Measurements from ENCODE around the gene STIM1.
A peak's percentile ranks its signal among the peaks of the same experiment; 100 is the strongest.

The STIM1 gene

DNA sequence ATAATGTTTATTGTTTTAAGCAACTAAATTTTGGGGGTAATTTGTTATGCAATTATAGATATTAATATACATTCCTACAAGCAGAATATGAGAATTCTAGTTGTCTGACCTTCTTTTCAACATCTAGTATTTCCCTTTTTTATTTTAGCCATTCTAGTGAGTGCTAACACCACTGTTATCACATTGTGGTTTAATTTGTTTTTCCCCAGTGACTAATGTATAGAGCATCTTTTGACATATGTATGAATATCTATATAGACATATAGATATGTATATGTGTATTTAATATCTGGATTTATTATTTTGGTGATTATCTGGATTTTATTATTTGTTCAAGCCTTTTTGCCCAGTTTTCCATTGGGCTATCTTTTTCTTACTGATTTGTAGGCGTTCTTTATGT lies 66.6 kb downstream of the STIM1 start:
- DNase-seq: peak; percentile 27

DNA sequence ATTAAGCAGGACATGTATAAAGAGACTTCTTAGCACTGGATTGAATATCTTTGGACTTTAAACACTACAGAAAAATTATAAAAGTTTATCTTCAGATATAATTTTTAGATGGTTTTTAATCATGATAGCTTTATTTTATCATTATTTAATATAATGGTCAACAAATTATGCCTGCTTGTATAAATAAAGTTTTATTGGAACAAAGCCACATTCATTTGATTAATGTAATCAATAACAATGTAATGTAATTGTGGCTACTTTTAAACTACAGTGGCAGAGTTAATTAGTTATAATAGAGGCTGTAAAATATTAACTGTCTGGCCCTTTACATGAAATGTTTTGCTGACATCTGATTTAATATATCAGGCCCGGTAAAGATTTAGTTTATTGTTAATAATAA lies 70.0 kb downstream of the STIM1 start:
- DNase-seq: no peak

- DNase-seq: no peak
Measured at GRCh38 chr11:3926458-3927095, 71.1 kb downstream of the STIM1 start.

DNA sequence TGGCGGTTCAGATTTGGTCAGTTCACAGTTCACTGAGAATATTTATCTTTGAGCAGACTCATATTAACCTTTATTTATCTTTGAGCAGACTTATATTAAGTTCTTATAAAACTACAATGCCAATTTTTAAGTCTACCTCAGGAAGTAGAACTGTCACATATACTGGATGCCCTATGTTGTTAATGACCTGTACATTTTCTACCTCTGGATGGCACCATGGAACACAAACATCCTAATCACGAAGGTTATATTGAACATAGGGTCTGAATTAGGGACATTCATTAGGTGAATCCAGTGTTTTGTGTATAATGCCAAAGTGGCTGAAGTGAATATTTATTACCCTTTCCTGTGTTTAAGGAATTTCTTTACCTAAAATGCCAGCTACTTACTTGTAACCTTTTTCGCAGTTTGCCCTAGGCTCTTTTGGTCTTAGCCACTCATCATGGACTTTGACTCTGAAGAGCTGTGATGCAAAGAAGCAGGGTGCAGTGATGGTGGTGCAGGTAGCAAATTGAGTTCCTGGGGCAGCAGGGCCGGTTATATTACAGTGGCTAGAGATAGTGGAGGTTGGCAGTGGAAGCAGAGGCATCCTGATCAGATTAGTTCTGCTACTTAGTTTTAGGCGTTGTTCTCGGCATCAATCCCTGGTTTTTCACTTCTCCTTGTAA lies 71.8 kb downstream of the STIM1 start:
- DNase-seq: no peak

- DNase-seq: no peak
Measured at GRCh38 chr11:3929232-3929631, 73.8 kb downstream of the STIM1 start.

DNA sequence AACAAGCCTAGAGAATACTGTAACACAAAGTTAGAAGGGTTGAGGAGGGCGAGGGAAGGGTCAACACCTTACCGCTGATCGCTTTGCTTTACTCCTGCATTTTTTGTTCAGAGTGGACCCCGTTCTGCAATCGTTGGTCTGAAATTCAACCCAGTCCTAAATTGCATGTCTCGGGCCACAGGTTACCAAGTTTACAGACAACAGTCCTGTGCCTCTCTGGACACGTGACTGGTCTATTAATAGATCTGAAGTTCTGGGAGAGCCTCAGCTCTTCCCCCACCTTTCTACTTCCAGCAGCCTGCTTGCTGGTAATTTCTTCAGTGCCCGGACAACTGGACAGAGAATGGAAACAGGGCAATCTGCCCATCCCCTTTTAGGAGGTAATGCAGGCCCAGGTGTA lies 74.2 kb downstream of the STIM1 start:
- no peak for DNase-seq

- DNase-seq: no peak
Measured at GRCh38 chr11:3932698-3933097, 77.2 kb downstream of the STIM1 start.

- no peak for DNase-seq
Measured at GRCh38 chr11:3933165-3933628, 77.7 kb downstream of the STIM1 start.

DNA sequence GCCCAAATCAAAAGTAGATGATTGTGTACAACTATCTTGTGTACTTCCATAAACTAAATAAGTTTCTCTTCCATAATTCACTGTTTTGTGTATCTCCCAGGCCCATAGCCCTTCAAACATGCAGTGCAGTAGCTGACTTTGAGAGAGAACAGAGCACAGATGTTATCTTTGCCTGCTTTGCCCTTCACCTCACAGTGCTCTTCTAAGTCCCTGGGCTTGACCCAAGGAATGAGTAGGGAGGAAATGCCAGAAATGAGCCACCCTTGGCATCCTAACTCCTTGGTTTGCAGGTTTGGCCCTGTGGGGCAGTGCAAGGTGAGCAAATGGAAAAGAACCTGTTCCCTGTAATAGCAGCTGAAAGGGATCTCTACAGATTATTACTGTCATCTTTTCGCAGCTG lies 79.2 kb downstream of the STIM1 start:
- no peak for DNase-seq

DNA sequence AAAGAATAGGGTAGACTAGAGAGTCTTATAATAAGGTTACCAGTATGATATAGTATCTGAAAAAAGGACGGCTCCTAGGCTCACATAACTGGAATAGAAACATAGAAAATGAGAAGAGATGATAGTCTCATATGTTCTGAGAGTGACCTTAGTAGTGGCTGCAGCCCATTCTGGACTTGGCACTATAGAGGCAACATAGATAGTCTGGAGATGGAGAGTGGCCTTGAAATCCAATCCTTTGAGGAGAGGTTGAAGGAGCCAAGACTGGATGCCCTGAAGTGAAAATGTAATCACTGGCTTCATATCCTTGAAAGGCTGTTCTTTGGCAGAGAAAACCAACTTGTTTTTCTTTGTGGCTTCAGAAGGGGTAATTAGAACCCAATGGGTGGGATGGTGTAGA lies 81.1 kb downstream of the STIM1 start:
- DNase-seq: no peak

- no peak for DNase-seq
Measured at GRCh38 chr11:3939211-3939610, 83.7 kb downstream of the STIM1 start.

DNA sequence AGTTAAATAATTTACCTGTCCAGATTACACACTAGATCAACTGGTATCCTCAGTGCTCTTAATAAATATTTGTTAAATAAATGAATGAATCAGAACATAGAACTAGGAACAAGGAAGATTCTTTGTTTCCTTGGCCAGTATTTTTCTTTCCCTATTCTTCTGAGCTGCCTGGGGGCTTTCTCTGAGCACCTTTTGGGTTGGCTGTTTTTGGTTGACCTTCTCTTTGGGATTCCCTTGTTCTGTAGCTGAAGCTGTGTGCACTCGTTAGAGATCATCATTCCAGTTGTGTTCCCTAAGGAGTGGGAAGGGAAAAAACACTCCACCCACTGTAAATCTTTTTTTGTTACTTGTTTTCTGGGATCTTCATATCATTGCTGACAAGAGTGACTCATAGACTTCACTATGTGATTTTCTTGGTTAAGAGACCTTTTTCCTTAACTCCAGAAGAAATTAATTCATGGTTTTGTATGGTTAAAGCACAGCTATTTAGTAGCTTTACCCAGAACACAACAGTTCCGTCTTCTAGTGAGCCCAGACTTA lies 84.3 kb downstream of the STIM1 start:
- DNase-seq: no peak

- DNase-seq: peak; percentile 33
Measured at GRCh38 chr11:3942160-3942955, 86.9 kb downstream of the STIM1 start.

DNA sequence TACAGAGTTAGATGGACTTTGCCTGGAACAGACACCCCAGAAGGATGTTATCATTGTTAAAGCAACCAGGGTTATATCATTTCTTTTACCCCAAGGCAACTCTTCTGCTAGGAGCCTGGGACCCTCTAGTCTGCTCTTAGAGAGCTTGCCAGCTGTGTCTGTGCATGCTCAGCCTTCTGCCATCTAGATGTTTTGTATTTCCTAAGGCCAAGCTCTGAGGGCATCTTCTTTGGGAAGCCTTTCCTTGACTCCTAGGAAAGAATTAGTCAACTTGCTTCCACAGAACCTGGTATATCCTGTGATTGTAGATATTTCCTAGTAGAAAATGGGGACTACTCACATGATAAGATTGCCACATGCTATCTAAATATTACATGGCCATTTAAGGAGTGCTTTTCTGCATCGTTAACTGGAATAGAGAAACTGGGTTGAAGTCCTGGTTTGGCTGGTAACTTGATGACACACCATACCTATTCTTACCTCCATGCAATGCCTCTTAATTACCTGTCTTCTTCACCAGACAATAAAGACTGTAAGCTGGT lies 87.6 kb downstream of the STIM1 start:
- peak; percentile 33 for DNase-seq

DNA sequence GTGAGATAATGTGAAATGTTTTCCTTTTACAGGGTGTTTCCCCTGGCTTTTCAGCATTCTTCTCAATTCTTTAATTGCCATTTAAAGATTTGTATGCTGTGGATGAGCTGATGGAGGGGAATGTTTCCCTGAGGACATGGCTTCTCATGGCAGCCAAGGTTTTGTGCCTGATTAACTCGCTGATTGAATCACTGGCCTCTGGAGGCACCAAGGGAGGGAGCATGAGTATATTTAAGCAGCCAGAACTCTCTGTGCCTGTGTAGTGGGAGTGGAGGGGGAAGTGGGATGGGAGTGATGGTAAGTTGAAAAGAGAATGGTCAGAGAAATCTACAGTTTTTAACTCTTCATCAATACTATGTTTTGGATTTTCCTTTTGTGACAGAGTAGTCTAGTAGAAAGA lies 88.7 kb downstream of the STIM1 start:
- no peak for DNase-seq

GRCh38 chr11:3946455-3947017 lies 91.1 kb downstream of the STIM1 start:
- DNase-seq: no peak

DNA sequence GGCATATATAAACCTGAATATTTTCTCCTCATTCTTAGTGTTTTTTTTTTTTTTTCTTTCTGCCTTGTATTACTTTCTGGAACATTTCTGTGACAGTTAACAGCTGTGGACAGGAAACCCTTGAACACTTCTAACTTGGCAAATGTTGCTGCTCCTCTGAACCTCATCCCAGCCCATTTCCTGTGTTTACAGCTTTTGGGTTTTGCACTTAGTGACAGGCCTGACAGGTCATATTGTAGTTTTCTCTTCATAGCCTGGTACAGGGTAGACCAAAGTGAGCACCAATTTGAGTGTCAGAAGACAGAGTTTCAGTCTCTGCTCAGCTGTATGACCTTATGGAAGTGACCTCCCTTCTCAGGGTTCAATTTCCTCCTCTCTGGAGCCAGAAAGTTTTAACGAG lies 91.6 kb downstream of the STIM1 start:
- DNase-seq: no peak

GRCh38 chr11:3949125-3949524 lies 93.7 kb downstream of the STIM1 start:
- DNase-seq: peak; percentile 86

DNA sequence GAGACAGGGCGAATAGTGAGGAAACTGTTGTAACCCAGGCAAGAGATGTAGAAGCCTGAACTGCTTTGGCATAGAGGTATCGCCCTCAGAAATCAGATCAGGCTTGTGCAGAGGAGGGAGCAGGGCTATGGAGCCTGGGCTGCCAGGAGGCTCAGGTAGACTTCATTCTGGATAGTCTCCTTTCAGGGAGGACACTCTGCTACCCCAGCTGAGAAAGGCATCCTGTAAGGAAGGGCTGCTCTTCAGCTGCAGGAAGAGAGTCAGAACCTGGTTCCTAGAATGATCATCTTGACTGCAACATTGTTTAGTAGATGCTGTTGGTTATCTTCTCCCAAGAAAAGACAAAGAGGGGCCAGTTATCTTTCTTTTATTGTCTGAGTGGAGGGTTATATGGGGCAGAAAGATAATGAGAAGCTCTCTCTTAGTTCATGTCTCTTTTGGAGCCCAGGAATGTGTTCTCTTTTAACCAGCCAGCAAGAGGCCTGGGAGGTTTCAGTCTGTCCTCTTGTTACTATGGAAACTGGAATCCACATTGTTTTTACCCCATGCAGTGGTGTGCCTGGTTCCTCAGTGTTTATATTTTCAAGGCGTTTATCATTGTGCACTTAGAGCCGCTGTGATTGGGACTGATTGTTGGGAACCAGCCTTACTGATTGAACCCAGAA lies 95.7 kb downstream of the STIM1 start:
- peak; percentile 48 for DNase-seq

DNA sequence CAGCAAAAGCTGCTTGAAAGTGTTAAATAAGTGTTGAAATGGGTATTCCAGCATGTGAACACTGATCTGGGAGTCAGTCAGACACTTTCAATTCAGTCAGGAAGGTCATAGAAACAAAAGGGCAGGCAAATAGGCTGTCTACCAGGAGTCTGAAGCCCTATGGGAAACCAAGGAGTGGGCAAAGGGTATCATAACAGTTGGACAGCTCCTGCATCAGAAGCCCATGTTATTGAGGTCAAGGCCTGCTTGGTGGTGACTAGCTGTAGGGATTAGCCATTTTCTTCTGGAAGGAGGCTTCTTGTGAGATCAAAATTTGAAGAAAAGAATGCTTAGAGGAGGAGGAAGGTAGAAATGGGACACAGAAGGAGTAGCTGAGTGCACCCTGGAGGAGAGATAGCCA lies 97.3 kb downstream of the STIM1 start:
- DNase-seq: peak; percentile 15

DNA sequence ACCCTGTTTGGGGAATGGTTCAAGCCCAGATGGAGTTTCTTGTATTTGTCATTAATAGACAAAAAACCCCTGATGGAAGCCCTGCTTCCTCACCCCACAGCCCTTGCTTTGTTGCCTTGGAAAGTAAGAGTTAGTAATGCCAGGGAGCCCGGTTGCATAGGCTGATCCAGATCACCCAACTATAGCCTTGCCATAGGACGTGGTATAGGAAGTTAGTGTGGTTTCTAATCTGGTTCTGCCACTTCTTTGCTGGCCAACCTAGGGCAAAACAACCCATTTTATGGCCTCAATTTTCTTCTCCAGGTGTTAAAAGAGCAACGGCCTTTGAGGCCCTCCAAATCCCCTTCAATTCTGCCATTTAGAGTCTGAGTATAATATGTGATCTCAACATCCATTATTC lies 97.9 kb downstream of the STIM1 start:
- no peak for DNase-seq

- DNase-seq: no peak
Measured at GRCh38 chr11:3954448-3955298, 99.2 kb downstream of the STIM1 start.

All from OCI-M1 (cell line).